K562 (cell line): ENCODE results near the gene TMEM174. TPM values are rescaled to one million over a fixed set of nuclear protein-coding genes. Genes with fewer than 3 reads are reported as not detected.

ENCODE experiments used
- ATAC-seq: fragments of 200-7000 bp; cut with Tn5 transposase; 3 replicates; pipeline ENCODE4 v1.9.1; 2020; ENCODE audit warnings: moderate library complexity
- BruUV-seq: library from RNA; stranded (reverse); fragments of 400-500 nt; replicated peaks from 2 replicates; lab custom pipeline; 2021; lab: Mats Ljungman, UMichigan
- CTCF ChIA-PET: fragments of 300-600 bp; formaldehyde crosslinking; extraction: SDS; loops from one replicate; lab custom pipeline; 2021; ENCODE audit warnings: low intra/inter-chr PET ratio; lab: Yijun Ruan, JAX
- POLR2A ChIA-PET: fragments of 300-600, 350-650 bp; sonication (Branson Sonifier 250); formaldehyde crosslinking; extraction: SDS; loops from one replicate; lab custom pipeline; 2021; ENCODE audit warnings: antibody characterized with exemption, inconsistent platforms; lab: Yijun Ruan, JAX
- DNase-seq, 4 experiments: peaks; one replicate each; pipeline versions ENCODE4 v3.0.0 to v3.0.0-alpha.2; 2011 to 2018; ENCODE audit warnings: low spot score in 3 of 4, mixed read lengths in 3 of 4; ENCODE audit errors: extremely low read depth in 1 of 4
- FAIRE-seq: peaks from 2 replicates; lab custom pipeline; 2011; peaks lifted over from hg19 to GRCh38; lab: Jason Lieb, UNC
- H2AFZ ChIP-seq: 2 replicates; pipeline ENCODE4 v1.6.0; 2011; ENCODE audit warnings: low read depth, low read length, control low read depth, inconsistent platforms
- H3K27ac ChIP-seq: fragments of 200-600 bp; 3 replicates; pipeline ENCODE4 v1.8.0; 2011; ENCODE audit warnings: low read depth, mild to moderate bottlenecking, control low read depth, inconsistent platforms, low read length, moderate library complexity, mixed read lengths; ENCODE audit errors: extremely low read depth
- H3K27me3 ChIP-seq, 2 experiments: fragments of 300-600 bp in 1 of 2; 2 replicates in 1 of 2; 3 replicates in 1 of 2; pipeline versions ENCODE4 v1.6.0 to v1.8.0; 2011; ENCODE audit warnings: inconsistent platforms in 2 of 2, low read length in 2 of 2, mild to moderate bottlenecking in 1 of 2, mixed read lengths in 1 of 2, moderate library complexity in 1 of 2; ENCODE audit not compliant: control insufficient read depth in 2 of 2, insufficient read depth in 2 of 2
- H3K36me3 ChIP-seq: fragments of 300-600 bp; 3 replicates; pipeline ENCODE4 v1.8.0; 2011; ENCODE audit warnings: mild to moderate bottlenecking, low read length, inconsistent platforms; ENCODE audit not compliant: control insufficient read depth, insufficient read depth
- H3K4me1 ChIP-seq, 2 experiments: fragments of 200-600 bp in 1 of 2; replicated peaks in 1 of 2; 2 replicates in 1 of 2; 3 replicates in 1 of 2; pipeline versions ENCODE4 v1.5.1 to v1.8.0; 2011; ENCODE audit warnings: inconsistent platforms in 2 of 2, low read length in 2 of 2, mild to moderate bottlenecking in 1 of 2, mixed read lengths in 1 of 2, moderate library complexity in 1 of 2; ENCODE audit not compliant: control insufficient read depth in 2 of 2, insufficient read depth in 2 of 2
- H3K4me2 ChIP-seq: 2 replicates; pipeline ENCODE4 v1.6.1; 2011; ENCODE audit warnings: low read length, control low read depth, inconsistent platforms, mixed read lengths; ENCODE audit not compliant: insufficient read depth
- H3K4me3 ChIP-seq: fragments of 200-600 bp; sonication (generic), shearing (Covaris generic); 2 replicates; pipeline ENCODE4 v1.5.1; 2016; ENCODE audit warnings: control low read depth, inconsistent platforms
- H3K79me2 ChIP-seq: fragments of 200-600 bp; 3 replicates; pipeline ENCODE4 v1.8.0; 2011; ENCODE audit warnings: low read length, inconsistent platforms; ENCODE audit not compliant: control insufficient read depth, insufficient read depth
- H3K9ac ChIP-seq, 2 experiments: 2 replicates each; pipeline versions ENCODE4 v1.6.0 to v1.6.1; 2011; ENCODE audit warnings: low read depth in 2 of 2, low read length in 2 of 2, control low read depth in 1 of 2, inconsistent platforms in 1 of 2, mild to moderate bottlenecking in 1 of 2, mixed read lengths in 1 of 2; ENCODE audit not compliant: insufficient read depth in 1 of 2
- H3K9me1 ChIP-seq: one replicate; pipeline ENCODE4 v1.6.0; 2011; ENCODE audit warnings: inconsistent platforms, mild to moderate bottlenecking, low read length, moderate library complexity; ENCODE audit not compliant: control insufficient read depth, insufficient read depth
- H3K9me3 ChIP-seq: replicated peaks from 2 replicates; pipeline ENCODE4 v1.5.1; 2011; ENCODE audit warnings: low read depth, low read length, inconsistent platforms; ENCODE audit not compliant: control insufficient read depth, insufficient read depth
- H4K20me1 ChIP-seq: replicated peaks from 2 replicates; pipeline ENCODE4 v1.6.1; 2011; ENCODE audit warnings: low read length, inconsistent platforms, mixed read lengths; ENCODE audit not compliant: control insufficient read depth, insufficient read depth
- CBX5 ChIP-seq: IDR thresholded peaks from 2 replicates; pipeline ENCODE4 v1.6.1; 2014; ENCODE audit warnings: low read depth, borderline replicate concordance
- CGGBP1 ChIP-seq: fragments of 250-450 bp; sonication (Bioruptor Pico); IDR thresholded peaks from 2 replicates; pipeline ENCODE4 v1.9.0; 2021; ENCODE audit warnings: mild to moderate bottlenecking
- CTBP1 ChIP-seq: fragments of 450-650 bp; IDR thresholded peaks from 2 replicates; pipeline ENCODE4 v1.6.1; 2016; ENCODE audit warnings: borderline replicate concordance
- DEAF1 ChIP-seq: fragments of 450-650 bp; formaldehyde crosslinking; IDR thresholded peaks from 2 replicates; pipeline ENCODE4 v1.4.0; 2020; ENCODE audit warnings: mild to moderate bottlenecking, moderate library complexity
- FOXA1 ChIP-seq: fragments of 450-650 bp; IDR thresholded peaks from 2 replicates; pipeline ENCODE4 v1.6.1; 2016; ENCODE audit warnings: mild to moderate bottlenecking, borderline replicate concordance
- HNRNPH1 ChIP-seq: fragments of 200-400 bp; formaldehyde crosslinking; optimal IDR thresholded peaks from 2 replicates; pipeline ENCODE3; 2017; ENCODE audit warnings: low read depth, mild to moderate bottlenecking, low read length, moderate library complexity
- ILF3 ChIP-seq: fragments of 450-650 bp; IDR thresholded peaks from 2 replicates; pipeline ENCODE4 v1.6.1; 2018; ENCODE audit warnings: antibody characterized with exemption, mild to moderate bottlenecking, moderate library complexity, borderline replicate concordance
- MAFG ChIP-seq: fragments of 450-650 bp; conservative IDR thresholded peaks from 2 replicates; pipeline ENCODE4 v1.6.1; 2016; ENCODE audit warnings: missing genetic modification characterization, missing compliant biosample characterization
- NCOA6 ChIP-seq: fragments of 450-650 bp; IDR thresholded peaks from 2 replicates; pipeline ENCODE4 v1.6.1; 2017; ENCODE audit warnings: mild to moderate bottlenecking
- PRDM10 ChIP-seq: fragments of 450-650 bp; IDR thresholded peaks from 2 replicates; pipeline ENCODE4 v1.6.1; 2018; ENCODE audit not compliant: partially characterized antibody
- SMAD2 ChIP-seq: fragments of 150-350 bp; IDR thresholded peaks from 2 replicates; pipeline ENCODE4 v1.6.1; 2014; ENCODE audit warnings: low read depth, mild to moderate bottlenecking, low read length
- THAP7 ChIP-seq: fragments of 250-450 bp; sonication (Bioruptor Pico); IDR thresholded peaks from 2 replicates; pipeline ENCODE4 v1.5.0; 2021
- ZBTB8A ChIP-seq: fragments of 450-650 bp; IDR thresholded peaks from 2 replicates; pipeline ENCODE4 v1.6.1; 2018; ENCODE audit warnings: mild to moderate bottlenecking, moderate library complexity; ENCODE audit not compliant: partially characterized antibody
- ZNF512 ChIP-seq: IDR thresholded peaks from 2 replicates; pipeline ENCODE4 v1.6.1; 2016; ENCODE audit warnings: missing genetic modification characterization, missing compliant biosample characterization
- in situ Hi-C: fragments of 300-500 bp; cut with MboI; formaldehyde crosslinking; loops from 4 replicates; pipeline ENCODE4 v1.15.0; 2018; ENCODE audit warnings: inconsistent platforms, mixed read lengths
- intact Hi-C: fragments of 100-400 bp; cut with micrococcal nuclease; formaldehyde crosslinking; loops from 2 replicates; pipeline ENCODE4 v1.14.2; 2022
- polyA plus RNA-seq, 8 experiments: library from polyadenylated mRNA; depleted of rRNA in 4 of 8; stranded (reverse) in 5 of 8; unstranded in 3 of 8; fragments of >200 nt; fragmentation: Nextera tagmentation in 2 of 8; fragmentation: Illumina TruSeq in 1 of 8; extraction: Ambion mirVana in 2 of 8; extraction: Trizol in 1 of 8; gene quantifications; 2 replicates each; pipeline versions ENCODE4 v1.2.1 to v1.2.3, GENCODE V29; 2011 to 2014; ENCODE audit warnings: inconsistent platforms in 1 of 8, missing spikeins in 1 of 8
- total RNA-seq, 7 experiments: library from RNA; depleted of rRNA in 6 of 7; stranded (reverse); fragments of >200 nt in 6 of 7; fragmentation: Illumina TruSeq in 2 of 7; extraction: Trizol in 2 of 7; gene quantifications; 2 replicates each; pipeline versions ENCODE4 v1.2.1 to v1.2.3, GENCODE V29; 2011 to 2021; ENCODE audit warnings: low replicate concordance in 1 of 7

Gene TMEM174
- total and polyA plus RNA-seq, 9 of the 15 experiments (the other 6 are each of a cell fraction or from before 2014, with no cell fraction given), result not detected

- ATAC-seq (no peak), FAIRE-seq (no peak), DNase-seq (no peak)
- Histone ChIP-seq H3K79me2 (no peaks in the 10 kb centered on the region), H3K9me3 (no peaks in the 10 kb centered on the region), H3K36me3 (no peaks in the 10 kb centered on the region), H3K27ac (no peak overlapping the region), H3K4me3 (no peak overlapping the region), H3K9ac (no peak overlapping the region), H3K27me3 (peaks cover 6 to 11% of the 10 kb centered on the region in 2 experiments; a peak in 3 of 5 replicates), H4K20me1 (no peaks in the 10 kb centered on the region), H3K4me2 (no peak overlapping the region), H2AFZ (no peak overlapping the region), H3K9me1 (no peaks in the 10 kb centered on the region), H3K4me1 (no peaks in the 10 kb centered on the region)
- ChIA-PET POLR2A (no interaction called here), CTCF (no interaction called here)
- BruUV-seq, result no TSS peak
- in situ Hi-C loops, result no loop called here
- intact Hi-C loops, result no loop called here
- TF ChIP-seq CBX5 (no peak), ZNF512 (no peak), PRDM10 (no peak), SMAD2 (no peak), ILF3 (no peak), CGGBP1 (CRISPR knock-in tag) (no peak), MAFG (tag) (no peak), FOXA1 (no peak), HNRNPH1 (no peak), DEAF1 (CRISPR knock-in tag) (no peak), THAP7 (no peak), ZBTB8A (no peak), CTBP1 (no peak), NCOA6 (no peak)
Measured at GRCh38 chr5:73182307-73182706, 9.3 kb downstream of the TMEM174 start.
